Middle frontal gyrus (tissue), 1 donor: ENCODE results near the gene PARD3.

Experiments used
- DNase-seq: peaks from one replicate; pipeline ENCODE4 v3.0.0-alpha.2; 2015; ENCODE audit warnings: low spot score; ENCODE audit errors: extremely low spot score

PARD3 gene

DNA sequence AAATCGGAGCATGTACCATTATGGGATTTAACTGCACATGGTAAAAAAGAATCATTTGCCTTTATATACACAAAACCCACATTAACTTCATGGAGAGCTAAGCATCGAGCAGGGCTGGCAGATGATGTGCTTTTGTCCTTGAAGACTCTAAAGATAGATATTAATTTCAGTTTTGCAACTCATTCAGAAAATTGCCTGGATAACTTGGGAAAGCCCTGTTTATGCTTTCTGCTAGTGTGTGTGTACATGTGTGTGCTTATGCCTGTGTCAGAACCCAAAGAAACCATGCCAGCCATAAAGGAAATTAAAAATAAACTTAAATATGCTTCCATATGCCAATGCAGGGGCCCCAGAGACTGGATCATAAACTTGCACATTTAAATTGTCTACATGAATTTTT, 640.0 kb downstream of the PARD3 start:
- no peak for DNase-seq

DNA sequence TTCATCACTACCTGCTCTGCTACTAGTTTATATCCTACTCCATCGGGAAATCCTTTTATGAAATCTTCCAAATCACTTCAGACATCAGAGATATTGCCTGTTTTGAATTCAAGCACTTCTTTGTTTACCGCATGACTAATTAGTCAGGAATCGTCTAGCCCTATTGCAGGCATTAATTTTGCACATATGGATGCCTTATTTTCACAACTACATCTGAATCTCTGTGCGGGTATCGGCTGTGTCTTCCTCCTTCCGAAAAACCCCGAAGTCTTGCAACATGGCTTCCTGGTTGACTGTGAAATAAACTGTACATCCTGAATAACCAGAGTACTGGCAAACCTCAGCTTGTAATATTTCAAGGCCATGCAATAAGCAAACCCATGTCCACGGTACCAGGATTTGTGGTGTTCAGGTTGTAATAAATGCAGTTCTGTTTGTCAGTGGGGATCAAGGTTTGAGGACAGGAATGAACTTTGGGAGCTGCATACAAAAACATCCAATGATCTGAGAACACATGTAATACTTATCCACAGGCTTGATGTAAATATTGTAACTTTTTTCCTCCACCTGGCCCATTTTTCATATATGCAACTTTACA, 642.1 kb downstream of the PARD3 start:
- no peak for DNase-seq

DNA sequence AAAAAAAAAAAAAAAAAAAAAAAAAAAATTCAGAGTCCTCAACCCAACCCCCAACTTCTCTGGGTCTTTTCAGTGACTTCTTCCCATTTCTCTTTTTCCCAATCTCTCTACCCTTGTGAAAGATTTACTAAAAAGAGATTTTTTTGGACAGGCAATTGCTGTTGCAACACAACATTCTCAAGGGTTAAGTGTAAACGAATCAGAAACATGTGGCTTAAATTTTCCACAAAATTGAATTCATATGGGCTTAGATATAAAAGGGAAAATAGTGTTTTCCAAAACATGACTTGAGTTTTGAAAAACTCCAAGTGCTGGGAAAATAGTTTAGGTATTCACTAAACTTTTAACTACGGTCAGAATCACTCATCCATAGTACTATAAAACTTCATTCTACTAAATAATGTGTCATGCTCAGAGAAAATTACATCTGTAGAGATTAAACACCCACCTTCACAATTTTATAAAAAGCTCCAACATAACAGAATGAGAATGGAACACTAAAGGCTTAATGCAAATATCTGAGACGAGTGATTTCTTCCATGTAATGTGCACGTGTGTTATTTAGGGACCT, 643.1 kb downstream of the PARD3 start:
- no peak for DNase-seq

DNA sequence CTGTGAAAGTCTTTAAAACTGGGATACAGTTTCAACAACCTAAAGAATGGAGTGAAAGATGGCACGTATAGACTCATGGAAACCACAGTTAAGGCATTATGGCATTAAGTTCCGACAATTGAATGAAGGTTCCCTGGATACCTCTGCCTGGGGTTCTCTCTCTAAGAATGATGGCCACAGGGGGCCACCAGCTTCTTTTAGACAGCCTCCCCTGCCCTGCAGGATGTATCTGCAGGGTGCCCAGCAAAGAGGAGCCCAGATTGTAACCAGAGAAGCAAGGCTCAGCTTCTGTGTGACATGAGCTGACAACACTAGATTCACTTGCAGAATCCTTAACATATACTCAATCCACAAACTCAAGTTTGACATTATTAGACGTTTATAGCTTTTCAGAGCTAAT, 645.4 kb downstream of the PARD3 start:
- DNase-seq: no peak

DNA sequence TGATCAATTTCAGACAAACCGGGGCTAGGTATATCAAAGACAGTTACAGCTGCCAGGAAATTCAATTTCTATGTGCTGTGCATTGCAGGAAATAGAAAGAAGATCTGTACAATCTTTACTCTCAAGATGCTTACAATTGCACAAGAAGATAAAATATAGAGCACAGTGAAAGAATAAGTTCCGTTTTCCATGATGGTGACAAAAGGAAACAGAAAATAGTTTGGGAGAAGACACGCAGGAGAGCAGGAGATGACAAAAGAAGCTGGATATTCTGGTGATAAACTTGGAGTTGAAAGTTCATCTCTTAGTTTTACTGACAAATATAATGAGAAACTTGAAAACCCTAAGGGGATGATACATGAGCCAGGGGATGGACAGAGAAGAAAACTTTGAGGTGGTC, 646.0 kb downstream of the PARD3 start:
- no peak for DNase-seq

DNA sequence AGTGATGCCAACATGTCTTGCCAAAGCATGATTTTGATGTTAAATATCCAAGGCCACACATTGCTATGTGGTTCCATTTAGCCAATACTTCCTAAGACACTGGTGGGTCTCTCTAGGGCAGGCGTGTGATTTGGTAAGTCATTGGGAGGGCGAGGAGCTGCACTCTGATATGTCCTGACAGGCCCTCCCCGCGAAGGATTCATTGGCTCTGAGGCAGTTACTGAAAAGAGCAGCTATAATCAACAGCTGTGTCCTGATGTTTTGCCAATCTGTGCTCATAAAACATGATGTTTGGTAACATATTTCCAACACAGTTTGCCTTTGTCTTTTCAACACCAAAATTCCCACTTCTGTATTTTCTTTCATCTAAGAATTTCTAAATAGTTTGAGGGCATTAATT, 646.7 kb downstream of the PARD3 start:
- DNase-seq: no peak

DNA sequence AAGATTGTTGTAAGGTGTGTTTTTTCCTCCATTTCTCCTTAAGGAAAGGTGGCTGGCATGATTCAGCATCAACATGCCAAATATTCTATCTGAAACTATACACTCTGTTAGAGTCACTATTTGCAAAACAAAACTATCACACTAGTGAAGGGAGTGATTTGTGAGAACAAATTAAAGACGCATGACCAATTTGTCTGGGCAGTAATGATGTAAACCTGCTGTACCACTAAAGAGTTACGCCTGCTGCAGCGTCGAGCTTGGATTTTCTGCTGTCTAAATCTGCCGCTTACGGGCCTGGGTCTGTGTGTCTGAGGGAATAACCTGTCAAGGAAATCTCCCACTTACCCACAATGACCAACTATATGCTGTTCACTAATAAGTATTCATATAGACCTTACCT, 648.3 kb downstream of the PARD3 start:
- DNase-seq: no peak

DNA sequence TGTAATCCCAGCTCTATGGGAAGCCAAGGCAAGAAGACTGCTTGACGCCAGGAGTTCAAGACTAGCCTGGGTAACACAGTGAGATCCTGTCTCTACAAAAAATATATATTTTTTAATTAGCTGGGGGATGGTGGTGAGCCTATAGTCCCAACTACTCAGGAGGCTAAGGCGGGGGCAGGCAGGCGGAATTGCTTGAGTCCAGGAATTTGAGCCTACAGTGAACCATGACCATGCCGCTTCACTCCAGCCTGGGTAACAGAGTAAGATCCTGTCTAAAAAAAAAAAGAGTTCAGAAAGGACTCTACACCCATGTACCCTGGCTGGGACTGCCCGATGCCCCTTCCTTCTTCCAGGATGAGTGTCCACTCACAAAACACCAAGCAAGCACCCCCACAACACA, 648.7 kb downstream of the PARD3 start:
- no peak for DNase-seq

DNA sequence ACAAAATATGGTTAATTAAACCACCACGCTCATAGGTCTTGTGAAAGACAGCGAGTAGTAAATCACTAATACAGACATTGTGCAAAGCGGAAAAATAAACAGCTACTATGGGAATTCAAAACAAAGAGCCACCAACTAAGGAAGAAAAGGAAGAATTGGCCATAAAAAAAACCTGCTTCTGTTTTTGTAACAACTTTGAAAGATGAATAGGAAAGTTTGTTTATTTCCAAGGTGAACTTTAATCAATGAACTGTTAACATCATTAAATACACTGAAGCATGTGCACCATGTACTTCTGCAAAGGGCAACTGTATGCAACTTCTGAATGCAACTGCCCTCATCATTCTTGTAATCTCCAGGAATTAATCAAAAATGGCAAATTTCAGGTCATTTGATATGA, 651.1 kb downstream of the PARD3 start:
- no peak for DNase-seq

DNA sequence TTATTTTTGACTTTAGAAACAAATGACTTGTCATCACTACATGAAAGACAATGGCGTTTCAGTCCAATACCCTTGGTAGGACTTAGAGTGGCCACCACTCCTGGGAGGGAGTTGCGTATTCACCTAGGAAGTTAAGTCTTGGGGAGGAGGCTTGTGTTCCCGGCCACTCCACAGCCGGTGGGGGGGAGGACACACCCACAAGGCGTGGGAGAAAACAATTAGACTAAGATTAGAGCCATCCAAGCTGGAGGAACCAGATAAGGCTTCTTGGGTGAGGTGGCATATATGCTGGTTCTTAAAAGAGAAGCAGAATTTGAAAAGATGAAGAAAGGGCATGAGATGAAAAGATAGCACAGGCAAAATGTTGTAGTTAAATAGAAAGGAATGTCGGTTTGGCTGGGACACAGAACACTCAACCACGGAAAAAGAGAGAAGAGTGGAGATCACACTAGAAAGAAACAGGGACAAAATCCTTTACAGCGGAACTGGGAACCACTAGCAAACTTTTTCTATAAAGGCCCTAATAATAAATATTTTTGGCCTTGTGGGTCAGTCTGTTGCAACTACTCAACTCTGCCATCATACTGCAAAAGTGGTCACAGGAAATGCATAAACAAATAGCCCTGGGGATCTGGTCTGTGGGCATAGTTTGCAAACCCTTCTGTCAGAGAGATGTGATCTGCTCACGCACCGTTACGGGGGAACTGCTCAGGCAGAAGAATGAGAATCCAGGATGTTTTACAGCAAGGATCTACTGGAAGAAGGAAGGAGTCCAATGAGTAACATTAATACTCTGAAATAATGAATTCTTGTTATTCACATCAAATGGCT, 651.8 kb downstream of the PARD3 start:
- DNase-seq: no peak

DNA sequence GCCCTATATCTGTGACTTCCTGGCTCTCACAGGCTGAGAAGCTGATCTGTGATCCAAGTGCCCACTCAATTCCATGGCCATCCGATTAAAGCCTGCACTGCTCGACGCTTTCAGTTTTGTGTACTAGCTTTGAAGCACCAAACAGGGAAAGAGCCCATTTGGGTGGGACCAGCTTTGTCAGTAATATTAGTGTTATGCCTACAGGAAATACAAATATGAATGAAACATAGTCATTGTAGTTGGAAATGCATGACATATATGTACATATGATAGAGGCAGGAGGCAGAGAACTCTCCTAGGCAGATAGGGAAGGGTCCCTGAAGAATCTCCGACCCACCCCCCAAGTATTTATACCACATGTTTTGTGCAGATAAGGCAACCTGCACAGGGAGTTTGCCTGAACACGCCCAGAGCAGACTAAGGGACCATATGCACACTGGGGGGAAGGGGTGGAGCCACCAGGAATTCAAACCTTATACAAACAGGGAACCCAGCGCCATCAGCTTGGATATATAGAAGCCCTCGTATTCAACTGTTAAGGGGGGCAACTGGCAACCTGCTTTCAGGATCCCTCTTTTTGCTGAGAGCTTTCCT, 653.2 kb downstream of the PARD3 start:
- DNase-seq: no peak

DNA sequence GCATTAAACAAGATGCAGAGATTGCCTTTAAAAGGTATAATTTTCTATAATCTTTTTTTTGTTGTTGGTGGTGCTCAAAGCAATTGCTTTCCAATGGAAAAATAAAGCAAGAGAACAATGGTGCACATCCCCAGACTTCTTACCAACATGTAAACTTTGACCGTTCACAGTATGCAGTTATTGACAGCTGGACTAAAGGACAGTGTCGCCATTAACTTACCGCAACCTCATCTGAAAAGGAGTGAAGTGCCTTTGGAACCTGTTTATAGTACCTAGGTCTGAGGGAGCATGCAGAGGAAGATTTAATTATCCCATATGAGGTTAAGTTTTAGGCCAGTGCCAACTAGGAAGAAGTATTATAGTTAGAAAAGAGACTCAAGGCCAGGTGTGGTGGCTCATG, 654.5 kb downstream of the PARD3 start:
- no peak for DNase-seq

DNA sequence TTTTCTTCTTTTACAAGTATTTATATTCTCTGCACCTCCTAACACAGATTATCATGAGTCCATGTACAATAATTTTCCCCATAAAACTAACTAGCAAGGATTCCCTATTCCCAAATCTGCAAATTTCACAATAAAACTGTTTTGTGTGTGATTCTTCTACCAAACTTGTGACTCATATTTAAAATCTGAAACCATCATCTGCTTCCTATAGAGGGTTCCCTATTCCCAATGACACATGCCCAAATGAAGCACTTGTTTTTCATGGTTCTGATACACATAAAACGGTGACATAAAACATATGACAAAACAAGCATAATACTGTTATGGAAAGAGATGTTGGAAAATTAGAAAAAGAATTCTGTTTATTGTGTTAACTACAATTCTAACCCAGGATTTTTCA, 657.6 kb downstream of the PARD3 start:
- no peak for DNase-seq

DNA sequence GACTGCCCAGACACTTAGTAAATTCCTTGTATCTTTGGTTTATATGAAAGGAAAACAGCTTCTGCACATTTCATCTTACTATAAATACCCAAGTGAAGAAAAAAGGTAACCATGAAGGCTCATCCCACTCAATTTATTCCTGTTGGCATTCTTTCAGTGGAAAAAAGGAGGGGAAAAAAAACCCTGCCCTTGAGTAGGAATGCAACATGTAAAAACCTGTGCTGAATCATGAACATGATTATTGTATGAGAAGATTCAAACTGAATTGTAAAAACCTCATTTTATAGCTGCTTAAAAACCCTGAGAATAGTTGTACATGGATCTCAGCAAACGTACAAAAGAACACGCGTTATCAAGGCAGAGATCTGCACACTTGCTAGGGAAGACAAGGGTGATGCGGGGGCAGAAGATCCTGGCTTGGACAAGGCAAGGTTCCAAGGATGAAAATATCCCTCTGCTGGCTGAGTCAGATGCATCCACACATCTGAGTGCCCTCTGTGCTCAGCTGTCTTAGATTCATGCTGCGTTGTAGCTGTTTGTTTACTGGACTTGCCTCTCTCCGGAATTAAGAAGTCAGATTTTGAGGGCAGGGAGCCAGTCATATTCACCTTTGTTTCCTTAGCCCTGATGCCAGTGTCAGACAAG, 658.2 kb downstream of the PARD3 start:
- DNase-seq: no peak

DNA sequence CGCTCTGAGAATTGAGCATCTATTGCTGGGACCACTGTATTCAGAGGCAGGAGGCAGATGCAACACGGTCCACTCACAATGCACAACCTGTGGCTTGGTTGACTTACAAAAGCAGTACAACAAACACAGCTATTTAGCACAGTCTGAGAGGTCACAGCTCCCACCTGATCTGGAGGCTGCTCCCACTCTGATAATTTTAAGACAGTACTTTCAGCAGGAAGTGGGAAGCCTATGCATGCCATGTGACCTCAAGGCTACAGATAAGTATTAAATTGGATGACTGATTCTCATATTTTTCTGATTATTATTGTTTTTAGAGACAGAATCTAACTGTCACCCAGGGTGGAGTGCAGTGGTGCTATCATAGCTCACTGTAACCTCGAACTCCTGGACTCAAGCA, 659.3 kb downstream of the PARD3 start:
- DNase-seq: no peak

DNA sequence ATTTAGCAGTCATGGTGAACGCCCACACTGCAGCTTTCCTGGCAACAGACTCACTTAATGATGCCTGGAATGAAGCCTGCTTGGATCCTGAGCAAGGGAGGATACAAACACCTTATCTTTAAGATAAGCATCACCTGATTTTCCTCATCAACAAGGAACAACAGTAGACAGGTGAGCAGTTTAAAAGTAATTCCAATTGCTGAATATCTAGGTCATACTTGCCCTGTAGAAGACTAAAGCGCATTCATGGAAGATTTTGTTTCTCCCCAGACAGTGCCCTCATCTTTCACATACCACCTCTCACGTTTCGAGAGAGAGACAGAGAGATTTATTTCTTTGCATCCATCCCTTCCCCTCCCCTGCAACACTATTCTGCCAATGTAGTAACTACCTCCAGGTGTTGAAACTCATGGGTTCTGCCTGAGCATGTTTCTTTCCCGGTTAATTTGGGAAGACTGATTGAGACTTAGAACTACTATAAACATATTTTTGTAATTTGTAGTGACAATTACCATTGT, 660.7 kb downstream of the PARD3 start:
- DNase-seq: no peak

DNA sequence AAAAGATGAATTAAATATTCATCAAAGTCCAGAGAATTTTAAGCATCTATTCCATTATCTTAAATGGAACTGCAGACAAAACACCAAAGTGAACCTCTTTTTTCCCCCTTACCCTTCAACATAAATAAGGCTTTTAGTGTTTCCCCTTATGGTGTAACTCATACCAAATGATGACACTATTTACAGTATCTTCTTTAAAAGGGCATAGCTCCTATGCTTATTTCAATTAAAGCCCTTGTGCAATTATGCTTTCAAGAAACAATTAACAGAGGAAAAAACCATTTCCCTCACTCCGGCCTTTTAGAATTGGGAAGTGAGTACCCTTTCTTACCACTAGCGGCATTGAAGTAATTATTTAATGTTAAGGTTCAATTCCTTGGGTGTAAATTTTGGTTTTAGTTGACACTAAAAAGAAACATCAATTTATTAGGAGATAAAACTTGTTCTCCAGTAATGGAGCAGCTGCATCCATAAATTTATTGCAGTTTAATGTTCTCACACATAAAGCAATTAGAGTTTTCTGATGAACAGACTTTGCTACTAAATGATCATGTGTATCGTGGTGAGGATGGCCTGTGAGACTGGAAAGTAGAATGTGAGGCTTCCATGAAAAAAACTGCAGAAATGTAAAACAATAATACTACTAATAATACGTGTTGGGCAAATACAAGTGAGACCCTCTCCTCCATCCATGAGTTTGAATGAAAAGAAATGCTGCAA, 661.3 kb downstream of the PARD3 start:
- no peak for DNase-seq

DNA sequence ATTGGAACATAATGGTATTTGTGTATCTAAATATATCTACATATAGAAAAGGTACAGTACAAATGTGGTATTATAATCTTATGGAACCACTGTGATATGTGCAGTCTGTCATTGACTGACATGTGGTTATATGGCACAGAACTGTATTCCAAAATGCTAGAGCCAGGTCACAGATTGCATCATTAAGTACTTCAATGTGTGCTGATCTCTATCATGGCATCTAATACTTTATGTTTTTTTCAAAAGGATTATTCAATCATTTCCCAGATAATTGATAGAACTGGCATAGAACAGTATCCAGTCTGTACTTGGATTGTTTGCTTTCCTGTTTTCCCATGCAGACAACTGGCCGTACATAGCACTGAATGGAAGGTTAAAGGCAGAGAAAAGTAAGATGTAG, 662.7 kb downstream of the PARD3 start:
- no peak for DNase-seq

DNA sequence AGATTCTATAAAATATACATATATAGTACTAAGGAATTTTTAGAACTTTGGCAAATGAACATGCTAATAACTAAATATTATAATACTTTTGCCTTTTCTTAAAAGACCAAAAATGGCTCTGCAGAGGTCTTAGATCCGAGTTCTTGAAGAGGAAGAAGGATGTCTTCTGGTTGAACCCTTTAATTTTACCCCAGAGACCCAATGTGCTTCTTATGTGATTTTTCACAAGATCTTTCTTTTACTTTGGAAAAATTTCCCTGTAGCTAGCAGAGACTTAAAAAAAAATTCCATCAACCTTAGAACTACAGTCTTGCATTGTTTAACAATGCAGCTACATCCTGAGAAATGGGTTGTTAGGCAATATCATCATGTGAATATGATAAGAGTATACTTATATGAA, 663.2 kb downstream of the PARD3 start:
- no peak for DNase-seq

DNA sequence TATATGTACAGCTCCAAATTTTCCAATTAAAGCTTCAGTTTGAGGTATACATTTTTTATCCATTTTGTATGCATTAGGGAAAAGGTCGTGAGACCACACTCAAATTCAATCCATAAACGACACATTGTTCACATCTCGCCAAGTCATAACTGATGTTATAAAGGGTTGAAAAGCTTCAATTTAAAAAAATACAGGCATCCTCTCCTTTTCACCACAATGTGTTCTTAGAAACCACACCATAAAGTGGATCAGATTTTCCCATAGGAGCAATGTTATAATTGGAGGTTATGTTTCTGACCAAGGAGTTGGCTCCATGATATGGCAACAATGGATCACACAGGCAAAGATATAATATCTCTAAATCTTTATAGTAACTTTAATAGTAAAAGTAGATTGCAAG, 663.6 kb downstream of the PARD3 start:
- no peak for DNase-seq

DNA sequence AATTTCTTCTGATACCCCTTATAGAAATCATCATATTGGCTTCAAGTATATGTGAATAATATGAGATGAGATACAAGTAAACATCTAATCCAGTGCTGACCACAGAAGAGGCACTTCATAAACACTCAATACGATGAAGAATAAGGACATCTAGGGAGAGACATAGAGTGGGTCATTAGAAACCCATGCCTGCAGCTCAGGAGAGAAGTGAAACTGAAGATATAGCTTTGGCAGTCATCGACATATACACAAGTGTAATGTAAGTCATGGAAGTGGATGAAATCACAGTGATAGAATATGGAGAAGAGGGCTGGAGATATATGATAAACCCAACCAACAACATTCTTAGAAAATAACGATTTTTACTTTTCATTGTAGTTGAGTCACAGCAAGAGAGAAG, 665.0 kb downstream of the PARD3 start:
- DNase-seq: no peak
